Measurements from ENCODE around the gene P3H2.
A peak's percentile ranks its signal among the peaks of the same experiment; 100 is the strongest.
"Not testable (repeated sequence)": the region's sequence is repeated elsewhere in the genome, so short reads cannot be mapped to it uniquely, and the experiment has no call there.

The P3H2 gene

DNA sequence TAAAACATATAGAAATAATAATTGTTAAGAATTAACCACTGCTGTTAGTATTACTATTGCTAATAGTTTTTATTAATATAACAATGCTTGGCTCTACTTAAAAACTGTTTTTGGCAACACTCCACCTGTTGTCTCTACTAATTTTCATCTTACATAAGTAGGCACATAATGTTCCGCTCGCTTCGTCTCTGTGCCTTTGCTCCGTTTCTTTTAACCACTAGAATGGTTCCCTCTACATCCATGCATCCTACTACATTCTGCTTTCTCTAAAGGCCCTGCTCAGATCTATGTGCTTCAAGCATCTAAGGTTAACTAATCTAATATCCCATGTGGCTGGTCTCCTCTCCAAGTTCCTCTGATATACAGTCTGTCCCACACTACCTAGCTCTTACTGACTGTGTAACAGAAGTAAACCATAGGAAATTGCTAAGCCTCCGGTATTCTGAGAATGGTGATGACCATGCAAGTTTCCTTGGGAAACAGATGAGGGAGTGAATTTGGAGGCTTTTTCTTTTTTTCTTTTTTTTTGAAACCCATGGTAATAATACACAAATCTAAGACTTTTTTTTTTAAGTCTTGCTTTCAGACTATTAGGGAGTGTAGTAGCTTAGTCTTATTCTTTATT is 138.3 kb downstream of the P3H2 start:
- no peak for DNase-seq (ENCODE audit: low read depth in 2 of 2)

DNA sequence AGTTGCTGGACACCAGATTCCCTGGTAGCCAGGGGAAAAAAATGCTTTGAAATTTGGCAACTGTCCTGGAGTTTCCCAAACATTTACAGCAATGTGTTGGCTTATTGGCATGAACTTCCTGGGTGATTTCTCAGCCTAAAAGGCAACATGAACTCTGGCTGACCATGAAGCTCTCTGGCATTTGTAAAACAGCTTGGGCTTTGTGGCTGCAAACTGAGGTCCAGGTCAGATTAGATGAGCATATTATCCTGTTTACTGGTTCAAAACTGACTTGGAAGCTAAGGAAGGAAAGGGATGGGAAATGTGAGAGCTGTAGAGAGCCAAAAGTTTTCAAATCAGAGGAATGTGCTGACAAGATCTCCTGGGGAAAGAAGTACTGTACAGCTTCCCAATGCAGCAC is 139.0 kb downstream of the P3H2 start:
- DNase-seq (ENCODE audit: low read depth in 2 of 2): no peak

DNA sequence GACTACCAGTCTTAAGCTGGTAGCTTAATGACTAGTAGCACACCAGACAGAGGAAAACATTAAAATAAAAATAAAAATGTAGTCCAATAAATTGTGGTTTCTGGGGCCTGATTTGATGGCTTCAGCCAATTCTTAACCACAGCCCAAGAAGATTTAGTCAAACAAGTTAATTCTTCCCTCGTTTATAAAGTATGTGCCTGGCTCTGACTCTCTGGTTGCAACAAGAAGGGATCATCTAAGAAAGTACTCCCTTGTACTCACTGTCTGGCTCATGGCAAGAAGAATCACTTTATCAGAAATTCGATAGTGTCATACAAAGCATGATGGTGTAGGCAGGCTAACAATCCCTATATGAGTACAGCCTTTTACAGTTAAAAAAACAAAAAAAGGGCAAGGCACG is 141.9 kb downstream of the P3H2 start:
- DNase-seq (ENCODE audit: low read depth in 2 of 2): no peak

DNA sequence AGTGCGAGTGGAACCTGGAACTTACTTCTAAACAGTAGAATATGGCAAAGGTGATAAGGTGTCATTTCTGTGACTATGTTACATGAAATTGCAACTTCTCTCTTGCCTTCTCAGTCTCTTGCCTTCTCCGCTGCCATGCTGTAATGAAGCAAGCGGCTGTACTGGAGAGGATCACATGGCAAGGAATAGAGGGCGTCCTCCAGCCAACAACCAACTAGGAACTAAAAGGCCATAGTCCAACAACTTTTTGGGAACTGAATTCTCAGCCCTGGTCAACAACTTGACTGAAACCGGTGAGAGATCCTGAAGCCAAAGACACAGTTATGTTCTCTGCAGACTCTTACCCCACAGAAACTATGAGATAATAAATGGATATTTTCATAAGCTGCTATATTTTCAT is 143.5 kb downstream of the P3H2 start:
- no peak for DNase-seq (ENCODE audit: low read depth in 2 of 2)

DNA sequence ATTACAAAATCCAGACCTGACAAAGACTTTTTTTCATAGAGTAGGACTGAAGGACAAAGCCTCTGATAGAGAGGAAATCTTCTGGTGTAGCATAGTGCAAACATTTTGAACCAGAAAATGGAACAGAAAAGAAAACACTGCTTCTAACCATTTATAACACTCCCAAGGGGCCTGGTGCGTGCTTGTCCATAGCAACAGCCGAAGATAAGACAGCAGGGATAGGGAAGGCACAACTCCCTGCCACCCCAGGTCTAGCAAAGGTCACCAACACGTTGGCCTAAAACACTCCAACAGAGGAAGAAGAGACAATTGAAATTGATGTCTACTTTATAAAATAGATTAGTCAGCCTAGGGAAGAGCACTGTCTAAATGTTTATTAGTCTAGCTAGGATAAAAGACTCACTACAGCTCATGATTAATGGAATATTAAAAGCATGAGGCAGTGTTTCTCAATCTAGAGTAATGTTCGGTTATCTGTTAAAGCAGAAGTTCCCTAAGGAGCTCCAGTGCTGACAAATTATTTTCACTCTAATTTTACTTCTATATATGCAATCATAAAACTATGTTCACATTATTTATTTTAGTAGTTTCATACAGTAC is 145.2 kb downstream of the P3H2 start:
- no peak for DNase-seq (ENCODE audit: low read depth in 2 of 2)

DNA sequence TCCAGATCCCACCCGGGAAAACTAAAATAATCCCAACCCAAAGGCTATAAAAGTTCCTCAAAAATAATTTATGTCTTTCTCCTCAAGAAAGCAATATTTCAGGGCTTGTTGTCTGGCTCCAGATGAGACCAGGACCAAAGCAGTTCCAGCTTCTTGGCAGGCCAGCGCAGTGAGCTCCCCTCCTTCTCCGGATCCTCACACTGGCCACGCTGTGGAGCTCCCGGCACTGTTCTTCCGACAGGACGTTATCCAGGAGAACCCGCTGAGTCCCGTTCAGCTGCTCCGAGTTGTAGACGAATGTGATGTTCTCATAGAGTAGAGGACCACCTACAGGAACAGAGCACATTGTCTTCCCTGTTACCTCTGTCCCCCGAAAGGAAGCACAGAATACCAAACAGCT is 146.3 kb downstream of the P3H2 start:
- no peak for DNase-seq (ENCODE audit: low read depth in 2 of 2)

DNA sequence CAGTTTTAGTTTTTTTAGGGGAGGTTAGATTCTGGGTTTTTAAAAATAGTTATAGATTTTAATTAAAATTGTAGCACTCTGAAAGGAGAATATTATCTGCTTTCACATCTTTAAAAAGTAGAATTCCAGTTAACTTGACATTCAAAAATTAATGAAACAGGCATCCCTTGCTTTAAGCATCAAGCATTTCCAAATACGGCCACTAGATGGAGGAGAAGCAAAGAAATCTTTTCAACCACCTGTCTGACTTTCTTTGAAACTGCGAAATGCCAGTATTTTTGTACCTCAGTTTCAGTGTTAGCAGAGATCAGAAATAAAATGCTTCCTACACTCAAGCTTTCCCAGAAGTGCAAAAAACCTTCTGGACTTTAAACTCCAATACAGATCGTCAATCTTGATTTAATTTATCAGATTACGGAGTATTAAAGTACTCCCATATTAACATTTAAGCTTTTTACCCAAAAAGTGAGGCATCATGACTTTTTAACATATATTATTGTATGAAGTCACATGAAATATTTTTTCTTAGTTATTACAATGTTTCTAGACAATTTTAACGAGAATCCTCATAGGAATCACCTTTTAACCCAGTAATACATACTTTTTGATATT is 153.3 kb downstream of the P3H2 start:
- DNase-seq (ENCODE audit: low read depth in 2 of 2): no peak

DNA sequence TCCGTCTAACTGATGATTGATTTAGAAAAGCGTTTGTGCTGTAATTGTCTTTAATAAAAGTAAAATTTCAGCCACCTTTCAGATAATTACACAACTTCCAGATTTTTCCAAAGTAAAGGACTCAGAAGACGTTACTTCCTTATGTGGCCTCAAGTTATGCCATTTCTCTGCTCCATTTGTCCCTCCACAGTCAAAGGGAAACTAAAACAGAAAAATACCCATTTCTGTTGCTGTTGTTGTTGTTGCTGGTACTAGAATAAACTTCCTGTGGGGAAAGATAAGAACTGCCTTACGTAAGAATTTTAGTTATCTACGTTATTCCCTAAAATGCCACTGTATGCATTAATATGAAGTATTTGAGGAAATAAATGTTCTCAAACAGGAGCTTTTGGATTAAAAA is 153.9 kb downstream of the P3H2 start:
- DNase-seq (ENCODE audit: low read depth in 2 of 2): no peak

DNA sequence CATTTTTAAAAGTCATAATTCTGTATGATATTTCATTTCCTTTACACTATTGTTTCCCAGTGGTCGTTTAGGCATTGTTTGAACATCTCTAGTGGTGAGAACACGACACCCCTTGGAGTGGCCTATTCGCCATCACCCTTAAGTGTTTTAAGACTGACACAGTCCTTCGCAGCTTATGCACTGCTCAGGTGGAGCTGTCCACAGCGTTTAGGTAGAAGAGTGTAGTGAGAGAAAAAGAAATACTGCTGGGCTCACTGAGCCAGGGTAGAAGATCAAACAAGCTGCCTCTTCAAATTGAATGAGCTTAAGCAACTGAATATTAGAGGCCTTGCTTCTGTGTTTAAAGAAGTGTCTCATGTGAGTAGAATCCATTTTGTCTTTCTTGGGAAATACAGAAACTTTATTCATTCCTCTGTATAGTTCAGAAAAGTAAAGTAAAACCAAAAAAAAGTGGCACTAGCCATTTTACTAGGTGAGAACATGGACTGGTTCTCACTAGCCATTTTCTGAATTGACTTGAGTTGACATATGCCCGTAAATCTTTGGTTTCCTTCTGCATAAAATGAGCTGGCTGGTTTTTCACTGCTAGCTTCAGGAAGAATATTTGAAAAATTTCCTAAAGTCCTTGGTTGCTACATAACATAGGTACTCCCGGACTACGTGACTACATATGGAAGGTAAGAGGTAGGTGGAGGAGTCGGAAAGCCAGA is 155.9 kb downstream of the P3H2 start:
- DNase-seq (ENCODE audit: low read depth in 2 of 2): no peak

DNA sequence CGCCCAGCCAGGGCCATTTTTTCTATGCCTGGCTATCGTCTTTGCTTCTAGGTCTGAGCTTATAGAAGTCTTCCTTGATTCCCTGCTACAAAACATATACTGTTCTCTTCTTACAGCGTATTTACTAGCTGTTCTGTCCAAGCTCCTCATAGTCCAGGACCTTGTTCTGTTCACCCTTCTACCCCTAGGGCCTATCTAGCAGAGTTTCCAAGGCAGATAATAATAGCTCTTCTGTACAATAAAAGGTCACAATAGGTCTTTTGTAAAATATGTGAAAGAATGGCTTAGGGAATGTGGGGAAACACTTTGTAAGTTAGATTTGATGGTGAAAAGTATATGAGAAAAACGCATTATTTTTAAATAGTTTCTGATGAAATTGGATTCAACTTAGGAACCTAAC is 158.2 kb downstream of the P3H2 start:
- DNase-seq (ENCODE audit: low read depth in 2 of 2): no peak

DNA sequence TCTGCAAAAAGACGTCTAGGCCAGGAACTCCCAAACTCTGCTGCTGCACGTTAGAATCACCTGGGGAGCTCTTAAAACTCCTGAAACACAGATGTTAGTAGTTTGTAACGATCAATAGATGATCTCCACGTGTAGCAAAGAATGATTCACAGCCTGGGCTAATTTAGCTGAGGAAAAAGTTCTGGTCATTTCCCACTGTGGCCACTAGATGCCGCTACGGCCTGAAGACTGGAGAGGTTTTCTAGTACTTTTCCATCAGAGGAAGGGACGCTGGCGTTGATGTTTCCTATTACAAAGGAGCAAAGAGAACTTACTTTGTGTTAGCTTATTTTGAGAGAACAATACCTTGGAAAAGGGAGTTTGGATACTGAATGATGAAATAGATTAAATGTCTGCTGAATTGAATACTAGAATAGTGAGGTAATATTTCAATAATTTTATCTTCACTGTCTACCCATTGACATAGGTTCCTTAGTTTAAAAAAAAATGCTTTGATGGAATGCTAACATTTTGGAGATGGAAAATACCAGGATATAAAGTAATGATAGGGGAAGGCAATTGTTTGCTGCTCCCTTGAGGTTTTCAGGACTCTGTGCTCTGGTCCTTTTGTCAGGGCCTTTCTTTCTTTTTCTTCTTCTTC is 159.1 kb downstream of the P3H2 start:
- DNase-seq (ENCODE audit: low read depth in 2 of 2): peak; percentile 25 to 53

DNA sequence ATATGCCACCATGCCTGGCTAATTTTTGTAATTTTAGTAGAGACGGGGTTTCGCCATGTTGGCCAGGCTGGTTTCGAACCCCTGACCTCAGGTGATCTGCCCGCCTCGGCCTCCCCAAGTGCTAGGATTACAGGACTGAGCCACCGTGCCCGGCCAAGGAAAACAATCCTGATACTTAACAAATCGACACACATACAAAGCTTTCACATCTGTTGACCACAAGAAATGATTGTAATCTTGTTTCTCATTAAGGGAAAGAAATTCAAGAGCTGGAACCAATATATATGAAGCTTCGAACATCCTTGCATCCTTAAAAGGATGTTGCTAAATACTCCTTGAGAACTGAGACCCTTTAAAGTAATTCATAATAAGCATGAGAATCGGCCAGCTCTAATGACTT is 159.6 kb downstream of the P3H2 start:
- DNase-seq (ENCODE audit: low read depth in 2 of 2): not testable (repeated sequence)

DNA sequence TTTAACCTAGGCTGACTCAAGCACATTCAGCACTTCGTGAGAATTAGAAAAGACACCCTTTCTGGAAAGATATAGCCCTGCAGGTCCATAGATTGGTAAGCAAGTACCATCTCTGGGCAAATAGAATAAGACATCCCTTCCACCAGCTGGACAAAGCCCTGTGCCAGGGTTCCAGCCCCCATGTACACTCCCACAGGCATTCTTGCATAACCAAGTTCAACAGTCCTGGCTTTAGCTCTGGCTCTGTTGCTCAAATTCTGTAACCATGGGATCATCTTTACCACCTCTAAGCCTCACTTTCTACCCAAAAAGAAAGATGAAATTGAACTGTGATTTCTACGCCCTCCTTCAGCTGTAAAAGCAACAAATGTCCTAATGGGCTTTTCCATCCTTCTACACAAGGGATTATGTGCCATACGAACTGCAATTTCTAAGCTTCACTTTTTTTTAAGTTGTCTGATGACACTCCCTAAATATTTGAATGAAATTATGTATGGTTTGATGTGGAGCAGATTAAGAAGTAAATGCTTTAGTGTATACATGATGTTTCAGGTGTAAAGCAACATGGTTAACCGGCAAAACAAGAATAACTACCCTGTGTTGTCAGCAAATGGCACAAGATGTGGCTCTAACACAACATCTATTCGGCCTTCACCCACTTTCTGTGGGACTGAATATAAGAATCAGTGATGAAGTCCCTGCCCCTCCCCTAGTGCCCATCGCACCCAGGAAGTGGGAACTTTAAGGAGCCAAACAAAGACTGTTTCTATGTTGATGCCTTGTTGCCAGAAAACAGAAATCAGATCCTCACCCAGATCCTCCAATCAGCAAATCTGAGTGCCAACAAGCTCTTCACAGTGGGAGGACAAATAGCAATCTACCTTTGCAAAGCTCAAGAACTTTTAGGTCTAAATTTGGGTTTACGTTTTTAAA is 165.7 kb downstream of the P3H2 start:
- no peak for DNase-seq (ENCODE audit: low read depth in 2 of 2)

DNA sequence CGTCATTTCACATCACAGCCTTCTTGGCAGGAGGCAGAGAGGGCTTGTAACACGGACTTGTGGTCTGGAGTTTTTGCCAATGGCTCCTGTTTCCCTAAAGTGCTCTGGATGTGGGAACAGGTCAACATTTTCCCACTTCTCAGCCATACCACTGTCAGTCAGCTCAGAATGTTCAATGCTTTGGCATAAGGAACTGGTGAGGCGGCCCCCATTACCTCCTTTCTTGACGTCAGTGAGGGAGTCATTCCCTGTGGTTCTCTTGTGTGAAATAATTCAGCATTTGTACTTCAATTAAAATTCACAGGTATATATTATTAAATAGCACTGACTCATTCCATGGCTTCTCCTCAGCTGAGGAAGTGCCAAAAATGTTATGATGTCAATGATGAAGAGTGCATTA is 167.1 kb downstream of the P3H2 start:
- no peak for DNase-seq (ENCODE audit: low read depth in 2 of 2)

DNA sequence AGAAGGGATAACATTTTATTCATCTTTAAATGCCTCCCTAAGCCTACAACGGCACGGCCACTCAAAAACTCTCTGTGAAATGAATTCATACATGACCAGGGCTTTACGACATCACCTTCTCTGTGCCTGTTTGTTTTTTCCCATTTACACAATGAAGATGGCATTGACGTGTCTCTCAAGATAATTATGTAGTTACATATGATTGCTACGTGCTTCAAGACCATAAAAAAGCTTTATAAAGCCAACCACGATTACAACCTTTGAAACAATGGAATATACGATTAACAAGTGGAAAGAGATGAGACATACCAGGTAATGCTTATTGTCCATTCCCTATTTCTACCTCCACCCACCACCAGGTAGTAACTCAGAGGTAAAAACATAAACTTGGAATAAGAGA is 168.4 kb downstream of the P3H2 start:
- DNase-seq (ENCODE audit: low read depth in 2 of 2): no peak

DNA sequence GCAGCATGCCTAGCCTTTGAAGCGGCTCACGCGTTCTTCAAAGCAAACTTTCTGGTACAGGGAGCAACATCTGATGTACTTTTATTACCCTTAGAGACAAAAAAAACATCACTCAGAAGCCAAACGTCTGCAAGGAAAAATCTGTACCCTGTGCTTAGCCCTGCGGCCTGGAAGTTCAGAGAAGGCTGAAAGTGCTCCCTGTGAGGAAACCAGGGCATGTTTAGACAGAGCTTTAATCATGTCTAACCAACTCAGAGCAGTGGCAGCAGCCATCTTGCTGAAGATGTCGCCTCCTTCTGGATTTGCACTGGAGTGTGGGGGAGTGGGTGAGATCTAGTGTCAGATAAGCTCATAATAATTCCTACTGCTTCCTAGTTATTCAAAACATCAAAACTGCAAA is 170.4 kb downstream of the P3H2 start:
- DNase-seq (ENCODE audit: low read depth in 2 of 2): no peak

DNA sequence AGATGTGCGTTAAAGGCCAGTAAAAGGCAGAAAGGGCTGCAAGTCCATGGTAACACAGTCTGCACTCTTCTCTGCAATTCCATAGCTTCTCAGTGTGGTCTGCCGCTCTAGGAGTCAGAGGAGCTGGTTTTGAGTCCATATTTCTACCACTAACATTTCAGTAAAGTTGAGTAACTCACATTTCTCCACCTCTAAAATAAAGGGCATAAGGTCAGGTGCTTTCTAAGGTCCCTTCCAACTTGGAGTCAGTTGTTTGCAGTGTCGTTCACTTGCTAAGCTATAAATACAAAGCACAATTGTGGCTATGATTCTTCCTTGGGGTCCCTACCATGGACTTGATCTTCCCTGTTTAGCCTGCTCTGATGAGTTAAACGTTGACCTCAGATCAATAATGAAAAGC is 171.1 kb downstream of the P3H2 start:
- no peak for DNase-seq (ENCODE audit: low read depth in 2 of 2)

DNA sequence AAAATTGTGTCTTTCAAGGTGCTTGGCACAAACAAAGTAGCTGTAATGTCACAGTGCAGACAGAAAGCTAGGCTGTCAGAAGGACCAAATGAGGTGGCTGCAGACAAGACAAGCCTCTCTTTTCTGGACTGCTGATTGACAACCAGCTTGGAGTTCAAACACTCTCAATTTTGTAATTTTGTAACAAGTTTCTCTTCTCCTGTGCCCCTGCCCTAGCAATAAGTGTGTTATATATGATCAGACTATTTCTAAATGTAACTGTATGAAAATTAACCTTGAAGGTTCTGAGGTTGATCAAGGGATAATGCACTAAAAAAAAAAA is 172.0 kb downstream of the P3H2 start:
- no peak for DNase-seq (ENCODE audit: low read depth in 2 of 2)

DNA sequence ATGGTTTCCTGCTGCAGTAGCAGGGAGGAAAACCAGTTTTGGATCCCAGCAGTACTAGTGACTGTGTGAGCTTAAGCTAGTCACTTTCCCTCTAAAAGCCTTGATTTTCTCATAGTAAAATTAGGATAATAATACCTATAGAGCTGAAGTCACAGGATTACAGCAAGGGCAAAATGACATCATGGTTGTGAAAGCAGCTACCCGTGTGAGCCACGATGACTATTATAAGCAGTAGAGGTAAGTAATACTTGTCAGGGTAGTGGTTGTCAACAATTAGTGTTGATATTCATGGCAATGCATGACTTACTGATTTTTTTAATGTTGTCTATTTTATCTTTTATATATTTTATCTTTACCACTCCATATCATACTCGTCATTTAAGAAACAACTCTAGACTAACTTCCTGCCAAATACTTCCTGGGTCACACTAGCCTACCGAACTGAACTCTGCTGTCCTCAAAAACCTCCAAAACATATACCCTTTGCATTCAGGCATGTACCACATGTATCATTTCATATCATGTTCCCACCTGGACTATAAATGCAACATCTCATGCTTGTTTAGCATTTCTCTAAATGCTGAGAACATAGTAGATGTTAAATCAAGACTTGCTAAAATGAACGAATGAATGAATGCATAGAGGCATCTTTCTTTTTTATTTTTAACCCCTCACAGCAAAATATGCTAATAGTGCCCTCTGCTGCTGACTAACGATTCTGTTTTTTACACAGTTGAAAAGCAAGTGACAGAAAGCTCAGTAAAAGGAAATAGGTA is 172.6 kb downstream of the P3H2 start:
- no peak for DNase-seq (ENCODE audit: low read depth in 2 of 2)

DNA sequence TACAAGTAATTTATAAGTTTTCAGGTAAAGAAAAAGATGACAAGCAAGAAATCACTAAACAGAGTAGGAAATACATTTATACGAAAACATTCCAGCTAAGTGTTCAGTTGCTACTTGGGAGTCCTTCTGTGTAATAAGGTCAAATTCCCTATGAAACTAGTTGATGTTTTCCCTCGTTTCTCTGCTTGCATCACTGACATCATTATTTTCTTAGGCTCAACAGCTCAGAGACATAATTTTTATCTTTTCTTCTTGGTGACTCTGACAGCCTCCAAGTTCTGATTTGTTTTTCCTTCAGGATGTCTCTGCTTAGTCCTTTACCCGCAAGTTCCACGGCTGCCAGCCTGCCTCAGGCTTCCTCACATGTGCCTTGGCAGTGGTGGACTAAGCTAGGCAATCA is 173.6 kb downstream of the P3H2 start:
- no peak for DNase-seq (ENCODE audit: low read depth in 2 of 2)

All from stimulated activated CD8-positive, alpha-beta memory T cell treated with anti-CD3 and anti-CD28 coated beads, Interleukin-7, amount 100 ng/mL, for 1 hour (primary cell).